CD4-positive, alpha-beta T cell (primary cell): ENCODE measurements around the gene GTSF1L. TPM values are rescaled to one million over a fixed set of nuclear protein-coding genes. Genes with fewer than 3 reads are reported as not detected.

ENCODE experiments used
- ATAC-seq: fragments of 200-7000 bp; cut with Tn5 transposase; one replicate; pipeline ENCODE4 v1.10.0; 2022; ENCODE audit warnings: mild to moderate bottlenecking; ENCODE audit not compliant: poor library complexity
- CTCF ChIA-PET: fragments of 350-600 bp; sonication (Branson Sonifier 250); formaldehyde crosslinking; loops from one replicate; lab custom pipeline; 2021; ENCODE audit warnings: antibody characterized with exemption, inconsistent platforms; lab: Charles Lee
- POLR2A ChIA-PET: fragments of 350-600 bp; sonication (Branson Sonifier 250); formaldehyde crosslinking; loops from one replicate; lab custom pipeline; 2021; ENCODE audit warnings: antibody characterized with exemption, inconsistent platforms; lab: Charles Lee
- DNase-seq, 14 experiments: peaks; one replicate each; pipeline ENCODE4 v3.0.0-alpha.2; 2013 to 2020; ENCODE audit warnings: mixed read lengths in 2 of 14
- H3K27ac ChIP-seq, 2 donors: one replicate each; pipeline versions ENCODE4 v1.5.1 to v1.7.0; 2013; ENCODE audit warnings: low read length in 2 of 2, low read depth in 1 of 2, mild to moderate bottlenecking in 1 of 2
- H3K27me3 ChIP-seq, 2 experiments: 1 replicate in 1 of 2; 2 replicates in 1 of 2; pipeline versions ENCODE4 v1.6.1 to v1.7.0; 2013; ENCODE audit warnings: low read length in 2 of 2, control low read depth in 1 of 2, mild to moderate bottlenecking in 1 of 2, moderate library complexity in 1 of 2; ENCODE audit not compliant: insufficient read depth in 2 of 2, control insufficient read depth in 1 of 2
- H3K36me3 ChIP-seq: one replicate; pipeline ENCODE4 v1.6.1; 2013; ENCODE audit warnings: low read length, control low read depth; ENCODE audit not compliant: insufficient read depth
- H3K4me1 ChIP-seq: one replicate; pipeline ENCODE4 v1.6.1; 2013; ENCODE audit warnings: low read length, control low read depth; ENCODE audit not compliant: insufficient read depth
- H3K4me3 ChIP-seq: one replicate; pipeline ENCODE4 v1.5.1; 2013; ENCODE audit warnings: mild to moderate bottlenecking, low read length, moderate library complexity
- H3K9me3 ChIP-seq, 2 experiments: 1 replicate in 1 of 2; 2 replicates in 1 of 2; pipeline versions ENCODE4 v1.6.1 to v1.7.0; 2013; ENCODE audit warnings: low read length in 2 of 2, mild to moderate bottlenecking in 2 of 2, control low read depth in 1 of 2, moderate library complexity in 1 of 2; ENCODE audit not compliant: control insufficient read depth in 1 of 2, insufficient read depth in 1 of 2
- H3K27ac Mint-ChIP-seq: one replicate; pipeline ENCODE4 v1.8.0; 2020; ENCODE audit warnings: mixed read lengths
- H3K27me3 Mint-ChIP-seq: one replicate; pipeline ENCODE4 v1.8.0; 2021; ENCODE audit warnings: mixed read lengths
- H3K36me3 Mint-ChIP-seq: one replicate; pipeline ENCODE4 v1.8.0; 2021; ENCODE audit warnings: low read depth, mixed read lengths
- H3K4me1 Mint-ChIP-seq: one replicate; pipeline ENCODE4 v1.8.0; 2021; ENCODE audit warnings: low read depth, mixed read lengths
- H3K4me3 Mint-ChIP-seq: one replicate; pipeline ENCODE4 v1.8.0; 2020; ENCODE audit warnings: mild to moderate bottlenecking, mixed read lengths
- H3K9me3 Mint-ChIP-seq: one replicate; pipeline ENCODE4 v1.8.0; 2020; ENCODE audit warnings: mixed read lengths
- intact Hi-C, 2 experiments: fragments of 100-400 bp; cut with DNase I in 1 of 2; cut with micrococcal nuclease in 1 of 2; formaldehyde crosslinking; loops; one replicate each; pipeline versions ENCODE4 v1.15.1 to v1.9.0; 2023 to 2025; cut with DNase I, micrococcal nuclease
- total RNA-seq, 174 experiments: library from RNA in 2 of 174; stranded (reverse) in 2 of 174; gene quantifications; one replicate each; pipeline ENCODE4 v1.2.3 and lab custom pipeline; 2021 to 2026
- TF ChIP-seq, protein P1 (sequence below): fragments of 200-600 bp; IDR thresholded peaks from one replicate; pipeline ENCODE4 v1.8.0; 2022; ENCODE audit warnings: antibody characterized with exemption, mild to moderate bottlenecking

GTSF1L gene
- total RNA-seq, 2 experiments from 2014 or later = not detected

DNA sequence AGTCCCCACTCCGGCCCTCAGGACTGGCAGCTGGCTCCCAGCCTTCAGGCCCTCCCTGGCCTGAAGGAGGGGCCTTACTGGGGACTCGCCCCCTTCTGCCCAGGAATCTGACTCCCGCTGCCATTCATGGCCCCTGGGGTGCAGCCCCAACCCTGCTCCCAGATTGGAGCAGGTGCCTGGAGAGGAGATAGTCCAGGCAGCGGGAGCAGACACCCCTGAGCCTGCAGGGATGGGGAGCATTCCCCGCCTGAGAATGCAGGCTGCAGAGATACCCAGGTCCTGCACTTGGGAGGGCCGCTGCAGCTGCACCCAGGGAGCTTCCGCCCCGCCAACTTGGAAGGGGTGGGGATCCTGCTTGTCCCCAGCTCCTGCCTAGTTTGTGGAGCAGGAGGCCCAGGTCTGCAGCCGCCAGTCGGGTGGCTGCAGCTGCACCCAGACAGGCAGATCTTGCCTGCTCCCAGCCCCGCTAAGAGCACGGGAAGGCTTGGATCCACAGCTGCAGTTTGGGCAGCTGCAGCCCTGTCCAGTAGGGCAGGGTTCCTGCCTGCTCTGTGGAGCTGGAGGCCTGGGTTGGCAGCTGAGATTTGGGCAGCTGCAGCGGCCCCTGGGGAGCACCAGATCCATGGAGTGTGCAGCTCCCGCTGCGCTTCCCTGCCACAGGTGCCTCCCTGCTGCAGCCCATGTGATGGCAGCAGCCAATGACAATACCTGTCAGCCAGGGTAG is 5.2 kb downstream of the GTSF1L start:
- Mint-ChIP-seq H3K27ac (peak overlapping the region; percentile 80), H3K9me3 (no peaks in the 10 kb centered on the region), H3K27me3 (no peaks in the 10 kb centered on the region), H3K4me3 (peak overlapping the region; percentile 57), H3K4me1 (peaks cover 75% of the 10 kb centered on the region), H3K36me3 (no peaks in the 10 kb centered on the region)
- no peaks in the 10 kb centered on the region for H3K27me3 ChIP-seq
- H3K4me3 ChIP-seq = peak overlapping the region; percentile 45
- H3K36me3 ChIP-seq = no peaks in the 10 kb centered on the region
- H3K9me3 ChIP-seq = no peaks in the 10 kb centered on the region
- peaks cover 35% of the 10 kb centered on the region for H3K4me1 ChIP-seq
- TF ChIP-seq, protein P1, sequence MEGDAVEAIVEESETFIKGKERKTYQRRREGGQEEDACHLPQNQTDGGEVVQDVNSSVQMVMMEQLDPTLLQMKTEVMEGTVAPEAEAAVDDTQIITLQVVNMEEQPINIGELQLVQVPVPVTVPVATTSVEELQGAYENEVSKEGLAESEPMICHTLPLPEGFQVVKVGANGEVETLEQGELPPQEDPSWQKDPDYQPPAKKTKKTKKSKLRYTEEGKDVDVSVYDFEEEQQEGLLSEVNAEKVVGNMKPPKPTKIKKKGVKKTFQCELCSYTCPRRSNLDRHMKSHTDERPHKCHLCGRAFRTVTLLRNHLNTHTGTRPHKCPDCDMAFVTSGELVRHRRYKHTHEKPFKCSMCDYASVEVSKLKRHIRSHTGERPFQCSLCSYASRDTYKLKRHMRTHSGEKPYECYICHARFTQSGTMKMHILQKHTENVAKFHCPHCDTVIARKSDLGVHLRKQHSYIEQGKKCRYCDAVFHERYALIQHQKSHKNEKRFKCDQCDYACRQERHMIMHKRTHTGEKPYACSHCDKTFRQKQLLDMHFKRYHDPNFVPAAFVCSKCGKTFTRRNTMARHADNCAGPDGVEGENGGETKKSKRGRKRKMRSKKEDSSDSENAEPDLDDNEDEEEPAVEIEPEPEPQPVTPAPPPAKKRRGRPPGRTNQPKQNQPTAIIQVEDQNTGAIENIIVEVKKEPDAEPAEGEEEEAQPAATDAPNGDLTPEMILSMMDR = no peak
- ATAC-seq = no peak
- intact Hi-C loops = loop anchor here in 1 of 2 experiments (5.0 kb wide), 1 partner anchor 54 kb away; the partner anchor contains the start of gene MYBL2
- POLR2A ChIA-PET = interaction anchor here (0.5 to 1.5 kb wide), 7 partner anchors 11 to 348 kb away, joined by 3 to 8 read pairs (median 3); partner anchors contain the start of gene IFT52
- peak overlapping the region in 1 of 2 donors; percentile 51 for H3K27ac ChIP-seq
- CTCF ChIA-PET = no interaction called here
- DNase-seq = peak in 1 of 14 experiments; percentile 8

DNA sequence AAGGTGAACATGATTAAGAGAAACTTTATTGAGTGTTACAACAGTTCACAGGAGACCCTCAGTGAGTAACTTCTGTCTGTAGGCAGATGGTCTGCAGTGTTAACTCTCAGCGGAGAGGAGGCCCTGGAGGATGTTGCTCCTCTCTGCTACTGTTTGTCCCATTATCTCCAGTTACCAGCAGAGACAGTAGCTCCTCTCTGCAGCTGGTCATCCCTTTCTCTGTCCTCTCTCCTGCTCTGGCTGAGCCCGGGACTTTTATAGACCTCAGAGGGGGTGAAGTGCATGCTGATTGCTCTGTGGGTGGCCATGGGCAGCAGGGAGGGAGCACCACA is 5.7 kb downstream of the GTSF1L start:
- POLR2A ChIA-PET = interaction anchor here (1.5 kb wide), 1 partner anchor 12 kb away, joined by 8 read pairs; no protein-coding TSS in a partner anchor
- TF ChIP-seq, protein P1 = no peak
- H3K9me3 ChIP-seq = no peaks in the 10 kb centered on the region
- peaks cover 35% of the 10 kb centered on the region for H3K4me1 ChIP-seq
- no peaks in the 10 kb centered on the region for H3K36me3 ChIP-seq
- H3K27me3 Mint-ChIP-seq = no peaks in the 10 kb centered on the region
- H3K4me3 ChIP-seq = no peak overlapping the region
- H3K27ac ChIP-seq = no peak overlapping the region
- H3K9me3 Mint-ChIP-seq = no peaks in the 10 kb centered on the region
- H3K27ac Mint-ChIP-seq = peak overlapping the region; percentile 74
- no peaks in the 10 kb centered on the region for H3K27me3 ChIP-seq
- peaks cover 69% of the 10 kb centered on the region for H3K4me1 Mint-ChIP-seq
- H3K4me3 Mint-ChIP-seq = peak overlapping the region; percentile 30
- H3K36me3 Mint-ChIP-seq = no peaks in the 10 kb centered on the region
- CTCF ChIA-PET = no interaction called here
- intact Hi-C loops = loop anchor here in 1 of 2 experiments (5.0 kb wide), 1 partner anchor 54 kb away; the partner anchor contains the start of gene MYBL2
- ATAC-seq = no peak
- DNase-seq = no peak

DNA sequence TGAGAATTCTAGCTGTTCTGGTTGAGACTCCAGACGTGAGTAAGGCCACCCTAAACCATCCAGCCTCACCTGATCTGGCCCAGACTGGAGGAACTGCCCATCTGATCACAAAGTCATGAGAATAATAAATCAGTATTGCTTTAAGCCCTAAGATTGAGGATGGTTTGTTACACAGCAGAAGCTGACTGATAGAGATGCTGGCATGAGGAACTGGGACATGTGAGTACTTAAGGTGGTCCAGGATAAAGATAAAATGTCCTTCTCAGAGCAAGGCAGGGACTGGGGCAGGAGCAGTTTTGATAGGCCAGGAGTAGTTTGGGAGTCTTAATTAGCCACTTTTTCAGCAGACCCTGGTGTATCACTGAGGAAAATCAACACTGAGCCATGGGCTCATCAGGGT is 6.8 kb downstream of the GTSF1L start:
- TF ChIP-seq, protein P1 = no peak
- ATAC-seq (no peak), DNase-seq (no peak)
- Histone ChIP-seq H3K27me3 (no peaks in the 10 kb centered on the region), H3K4me3 (no peak overlapping the region), H3K9me3 (no peaks in the 10 kb centered on the region), H3K36me3 (no peaks in the 10 kb centered on the region), H3K27ac (no peak overlapping the region), H3K4me1 (peaks cover 35% of the 10 kb centered on the region)
- Mint-ChIP-seq H3K9me3 (no peaks in the 10 kb centered on the region), H3K4me1 (peaks cover 61% of the 10 kb centered on the region), H3K4me3 (no peak overlapping the region), H3K27ac (peak overlapping the region; percentile 74), H3K27me3 (no peaks in the 10 kb centered on the region), H3K36me3 (no peaks in the 10 kb centered on the region)
- ChIA-PET POLR2A (no interaction called here), CTCF (no interaction called here)
- intact Hi-C loops = loop anchor here in 1 of 2 experiments (5.0 kb wide), 1 partner anchor 53 kb away; the partner anchor contains the start of gene MYBL2
